CD4-positive, CD25-positive, alpha-beta regulatory T cell (primary cell): ENCODE results near the gene CCS. TPM values are rescaled to one million over a fixed set of nuclear protein-coding genes. Genes with fewer than 3 reads are reported as not detected.

Experiments used
- ATAC-seq, 2 donors: fragments of 150-1000 bp; cut with Tn5 transposase; one replicate each; pipeline ENCODE4 v1.10.0; 2021; ENCODE audit warnings: low read depth in 2 of 2, moderate number of reproducible peaks in 2 of 2, moderate library complexity in 1 of 2
- DNase-seq, 3 donors: peaks; one replicate each; pipeline versions ENCODE4 v3.0.0 to v3.0.0-alpha.2; 2012 to 2022; ENCODE audit warnings: mixed read lengths in 1 of 3
- H3K27ac ChIP-seq: one replicate; pipeline ENCODE4 v1.7.0; 2013; ENCODE audit warnings: mild to moderate bottlenecking, low read length; ENCODE audit not compliant: insufficient read depth, poor library complexity, severe bottlenecking
- H3K27me3 ChIP-seq: one replicate; pipeline ENCODE4 v1.7.0; 2013; ENCODE audit warnings: low read length; ENCODE audit not compliant: control insufficient read depth, insufficient read depth
- H3K36me3 ChIP-seq: one replicate; pipeline ENCODE4 v1.7.0; 2013; ENCODE audit warnings: mild to moderate bottlenecking, low read length, moderate library complexity; ENCODE audit not compliant: control insufficient read depth, insufficient read depth
- H3K4me1 ChIP-seq: 2 replicates; pipeline ENCODE4 v1.7.0; 2013; ENCODE audit warnings: mild to moderate bottlenecking, low read length; ENCODE audit not compliant: insufficient read depth, control insufficient read depth, poor library complexity, severe bottlenecking
- H3K4me3 ChIP-seq: one replicate; pipeline ENCODE4 v1.7.0; 2013; ENCODE audit warnings: low read depth, mild to moderate bottlenecking, low read length, moderate library complexity
- H3K9me3 ChIP-seq, 2 experiments: 1 replicate in 1 of 2; 2 replicates in 1 of 2; pipeline ENCODE4 v1.7.0; 2013; ENCODE audit warnings: low read length in 2 of 2, mild to moderate bottlenecking in 1 of 2, moderate library complexity in 1 of 2; ENCODE audit not compliant: control insufficient read depth in 2 of 2
- H3K27ac Mint-ChIP-seq, 3 donors: one replicate each; pipeline ENCODE4 v1.8.0; 2020 to 2022; ENCODE audit warnings: mild to moderate bottlenecking in 3 of 3, mixed read lengths in 3 of 3, moderate library complexity in 2 of 3
- H3K27me3 Mint-ChIP-seq: one replicate; pipeline ENCODE4 v1.8.0; 2022; ENCODE audit warnings: mild to moderate bottlenecking, mixed read lengths
- H3K36me3 Mint-ChIP-seq: one replicate; pipeline ENCODE4 v1.8.0; 2020; ENCODE audit warnings: mixed read lengths
- H3K4me1 Mint-ChIP-seq, 4 donors: one replicate each; pipeline ENCODE4 v1.8.0; 2020 to 2022; ENCODE audit warnings: mixed read lengths in 4 of 4, mild to moderate bottlenecking in 1 of 4
- H3K4me3 Mint-ChIP-seq, 4 donors: one replicate each; pipeline ENCODE4 v1.8.0; 2020 to 2022; ENCODE audit warnings: mild to moderate bottlenecking in 4 of 4, mixed read lengths in 4 of 4, moderate library complexity in 3 of 4
- H3K9me3 Mint-ChIP-seq, 7 donors: one replicate each; pipeline ENCODE4 v1.8.0; 2020 to 2022; ENCODE audit warnings: mixed read lengths in 7 of 7, mild to moderate bottlenecking in 3 of 7, moderate library complexity in 2 of 7
- polyA plus RNA-seq, 4 donors: library from polyadenylated mRNA; unstranded; fragments of 300-500 nt; fragmentation: Illumina TruSeq; gene quantifications; one replicate each; pipeline ENCODE4 v1.2.3, GENCODE V29; 2021
- total RNA-seq: library from RNA; stranded (reverse); gene quantifications from one replicate; pipeline ENCODE4 v1.2.3, GENCODE V29; 2022

Gene CCS
- total and polyA plus RNA-seq, 5 donors from 2014 or later, result 31.0 to 37.8 (median 34.2) TPM

DNA sequence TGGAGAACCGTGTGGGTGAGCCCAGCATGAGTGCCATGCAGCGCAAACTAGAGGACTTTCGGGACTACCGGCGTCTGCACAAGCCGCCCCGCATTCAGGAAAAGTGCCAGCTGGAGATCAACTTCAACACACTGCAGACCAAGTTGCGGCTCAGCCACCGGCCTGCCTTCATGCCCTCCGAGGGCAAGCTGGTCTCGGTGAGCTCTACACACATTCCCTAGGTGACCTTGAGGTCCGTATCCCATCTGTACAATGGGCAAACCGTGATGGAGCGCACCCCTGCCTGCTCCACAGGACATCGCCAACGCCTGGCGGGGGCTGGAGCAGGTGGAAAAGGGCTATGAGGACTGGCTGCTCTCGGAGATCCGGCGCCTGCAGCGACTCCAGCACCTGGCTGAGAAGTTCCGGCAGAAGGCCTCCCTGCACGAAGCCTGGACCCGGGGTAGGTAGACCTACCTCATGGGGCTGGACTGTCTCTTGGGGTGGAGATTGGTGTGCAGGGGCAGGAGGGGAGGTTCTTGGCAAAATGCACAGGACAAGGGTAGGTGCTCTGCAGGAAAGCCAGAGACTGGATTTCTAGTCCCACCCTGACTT, 35.2 kb upstream of the CCS start:
- DNase-seq (no peak), ATAC-seq (no peak)
- Mint-ChIP-seq H3K4me3 (no peak overlapping the region), H3K4me1 (peaks cover 0 to 8% (median 2%) of the 10 kb centered on the region in 4 donors), H3K27me3 (no peaks in the 10 kb centered on the region), H3K27ac (no peak overlapping the region), H3K36me3 (no peaks in the 10 kb centered on the region), H3K9me3 (peaks cover 0 to 1% (median 0%) of the 10 kb centered on the region in 7 donors)
- Histone ChIP-seq H3K27me3 (peaks cover 2% of the 10 kb centered on the region), H3K27ac (no peak overlapping the region), H3K36me3 (no peaks in the 10 kb centered on the region), H3K4me1 (peaks cover 6% of the 10 kb centered on the region), H3K9me3 (no peaks in the 10 kb centered on the region), H3K4me3 (no peak overlapping the region)

DNA sequence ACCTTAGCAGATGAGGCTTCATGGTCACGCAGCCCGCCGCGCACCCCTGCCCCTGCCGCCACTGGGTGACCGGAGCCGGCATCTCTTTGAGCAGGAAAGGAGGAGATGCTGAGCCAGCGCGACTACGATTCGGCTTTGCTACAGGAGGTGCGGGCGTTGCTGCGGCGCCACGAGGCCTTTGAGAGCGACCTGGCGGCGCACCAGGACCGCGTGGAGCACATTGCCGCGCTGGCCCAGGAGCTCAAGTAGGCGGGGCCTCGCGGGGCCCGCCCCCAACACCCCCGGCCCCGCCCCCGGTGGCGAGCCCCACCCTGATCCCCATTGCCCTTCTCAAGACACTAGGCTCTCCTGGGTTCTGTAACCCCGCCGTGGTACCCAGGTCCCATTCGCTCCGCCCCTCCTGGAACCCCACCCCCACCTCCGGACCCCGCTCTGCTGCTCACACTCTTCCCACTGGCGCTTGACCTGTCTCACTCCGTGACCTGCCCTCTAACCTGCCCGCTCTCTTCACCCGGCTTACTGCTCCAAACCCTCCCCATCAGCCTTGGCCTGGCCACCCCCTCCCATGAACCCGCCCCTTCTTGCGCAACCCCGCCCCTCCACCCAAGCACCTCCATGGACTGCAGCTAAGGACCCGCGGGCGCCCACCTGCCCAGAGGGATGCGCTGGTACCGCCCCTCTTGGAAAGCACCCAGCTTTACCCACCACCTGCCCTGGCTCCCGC, 33.7 kb upstream of the CCS start:
- H3K4me3 Mint-ChIP-seq, result peak overlapping the region in 1 of 4 donors; percentile 56
- Histone ChIP-seq H3K27ac (no peak overlapping the region), H3K4me1 (peaks cover 6% of the 10 kb centered on the region), H3K27me3 (peaks cover 2% of the 10 kb centered on the region), H3K36me3 (no peaks in the 10 kb centered on the region), H3K9me3 (no peaks in the 10 kb centered on the region), H3K4me3 (no peak overlapping the region)
- no peak overlapping the region for H3K27ac Mint-ChIP-seq
- no peaks in the 10 kb centered on the region for H3K36me3 Mint-ChIP-seq
- H3K9me3 Mint-ChIP-seq, result peaks cover 0 to 1% (median 0%) of the 10 kb centered on the region in 7 donors
- DNase-seq (peak in 2 of 3 donors; percentile 19 to 37), ATAC-seq (peak; percentile 17 to 55)
- H3K4me1 Mint-ChIP-seq, result peaks cover 0 to 8% (median 2%) of the 10 kb centered on the region in 4 donors
- H3K27me3 Mint-ChIP-seq, result no peaks in the 10 kb centered on the region

- peak overlapping the region in 1 of 4 donors; percentile 18 for H3K4me3 Mint-ChIP-seq
- peaks cover 0 to under 1% (median 0%) of the 10 kb centered on the region in 7 donors for H3K9me3 Mint-ChIP-seq
- H3K27ac ChIP-seq, result no peak overlapping the region
- H3K27me3 ChIP-seq, result peaks cover 2% of the 10 kb centered on the region
- ATAC-seq, result no peak
- no peaks in the 10 kb centered on the region for H3K36me3 ChIP-seq
- H3K36me3 Mint-ChIP-seq, result no peaks in the 10 kb centered on the region
- peaks cover 0 to 8% (median 2%) of the 10 kb centered on the region in 4 donors for H3K4me1 Mint-ChIP-seq
- H3K4me3 ChIP-seq, result no peak overlapping the region
- no peaks in the 10 kb centered on the region for H3K27me3 Mint-ChIP-seq
- H3K27ac Mint-ChIP-seq, result no peak overlapping the region
- no peaks in the 10 kb centered on the region for H3K9me3 ChIP-seq
- H3K4me1 ChIP-seq, result peaks cover 6% of the 10 kb centered on the region
- DNase-seq, result no peak
Measured at GRCh38 chr11:66559866-66560676, 32.9 kb upstream of the CCS start.

- no peaks in the 10 kb centered on the region for H3K9me3 ChIP-seq
- peaks cover 2% of the 10 kb centered on the region for H3K27me3 ChIP-seq
- DNase-seq, result no peak
- Mint-ChIP-seq H3K27me3 (peaks cover 5% of the 10 kb centered on the region), H3K9me3 (peaks cover 0 to 2% (median 0%) of the 10 kb centered on the region in 7 donors), H3K27ac (no peak overlapping the region), H3K36me3 (no peaks in the 10 kb centered on the region), H3K4me3 (no peak overlapping the region), H3K4me1 (peaks cover 0 to 11% (median 2%) of the 10 kb centered on the region in 4 donors)
- peaks cover 6% of the 10 kb centered on the region for H3K4me1 ChIP-seq
- no peak for ATAC-seq
- no peaks in the 10 kb centered on the region for H3K36me3 ChIP-seq
- no peak overlapping the region for H3K27ac ChIP-seq
- no peak overlapping the region for H3K4me3 ChIP-seq
Measured at GRCh38 chr11:66561178-66561974, 31.6 kb upstream of the CCS start.

GRCh38 chr11:66561975-66562248, 31.1 kb upstream of the CCS start:
- no peak for ATAC-seq
- no peak for DNase-seq
- Histone ChIP-seq H3K27me3 (peaks cover 2% of the 10 kb centered on the region), H3K27ac (no peak overlapping the region), H3K9me3 (no peaks in the 10 kb centered on the region), H3K36me3 (no peaks in the 10 kb centered on the region), H3K4me3 (no peak overlapping the region), H3K4me1 (peaks cover 6% of the 10 kb centered on the region)
- H3K27me3 Mint-ChIP-seq, result peaks cover 6% of the 10 kb centered on the region
- peaks cover 0 to 12% (median 2%) of the 10 kb centered on the region in 4 donors for H3K4me1 Mint-ChIP-seq
- no peak overlapping the region for H3K27ac Mint-ChIP-seq
- peaks cover 0 to 2% (median 0%) of the 10 kb centered on the region in 7 donors for H3K9me3 Mint-ChIP-seq
- no peaks in the 10 kb centered on the region for H3K36me3 Mint-ChIP-seq
- no peak overlapping the region for H3K4me3 Mint-ChIP-seq

DNA sequence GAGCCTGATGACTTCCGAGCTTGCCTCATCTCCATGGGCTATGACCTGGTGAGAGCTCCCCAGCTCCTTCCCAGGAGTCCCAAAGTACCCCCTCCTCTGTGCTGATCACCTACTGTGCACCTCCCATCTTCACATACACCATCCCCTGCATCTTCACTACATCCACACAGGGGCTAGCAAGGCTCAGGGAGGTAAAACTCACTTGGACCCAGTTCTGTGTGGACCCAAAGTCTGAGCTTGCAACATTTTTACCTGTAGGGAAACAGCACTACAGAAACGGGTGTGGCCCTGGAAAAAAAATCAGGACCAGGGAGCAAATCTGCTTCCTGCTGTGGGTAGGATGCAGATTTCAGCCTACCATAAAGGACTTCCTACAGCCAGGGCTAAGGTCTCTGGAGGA, 30.7 kb upstream of the CCS start:
- Histone ChIP-seq H3K36me3 (no peaks in the 10 kb centered on the region), H3K27me3 (no peaks in the 10 kb centered on the region), H3K4me1 (peaks cover 6% of the 10 kb centered on the region), H3K27ac (no peak overlapping the region), H3K4me3 (no peak overlapping the region), H3K9me3 (no peaks in the 10 kb centered on the region)
- H3K27ac Mint-ChIP-seq, result no peak overlapping the region
- no peak overlapping the region for H3K4me3 Mint-ChIP-seq
- H3K27me3 Mint-ChIP-seq, result peaks cover 6% of the 10 kb centered on the region
- no peak for DNase-seq
- no peaks in the 10 kb centered on the region for H3K36me3 Mint-ChIP-seq
- peaks cover 0 to 15% (median 3%) of the 10 kb centered on the region in 4 donors for H3K4me1 Mint-ChIP-seq
- H3K9me3 Mint-ChIP-seq, result peaks cover 0 to 2% (median 0%) of the 10 kb centered on the region in 7 donors
- ATAC-seq, result no peak

DNA sequence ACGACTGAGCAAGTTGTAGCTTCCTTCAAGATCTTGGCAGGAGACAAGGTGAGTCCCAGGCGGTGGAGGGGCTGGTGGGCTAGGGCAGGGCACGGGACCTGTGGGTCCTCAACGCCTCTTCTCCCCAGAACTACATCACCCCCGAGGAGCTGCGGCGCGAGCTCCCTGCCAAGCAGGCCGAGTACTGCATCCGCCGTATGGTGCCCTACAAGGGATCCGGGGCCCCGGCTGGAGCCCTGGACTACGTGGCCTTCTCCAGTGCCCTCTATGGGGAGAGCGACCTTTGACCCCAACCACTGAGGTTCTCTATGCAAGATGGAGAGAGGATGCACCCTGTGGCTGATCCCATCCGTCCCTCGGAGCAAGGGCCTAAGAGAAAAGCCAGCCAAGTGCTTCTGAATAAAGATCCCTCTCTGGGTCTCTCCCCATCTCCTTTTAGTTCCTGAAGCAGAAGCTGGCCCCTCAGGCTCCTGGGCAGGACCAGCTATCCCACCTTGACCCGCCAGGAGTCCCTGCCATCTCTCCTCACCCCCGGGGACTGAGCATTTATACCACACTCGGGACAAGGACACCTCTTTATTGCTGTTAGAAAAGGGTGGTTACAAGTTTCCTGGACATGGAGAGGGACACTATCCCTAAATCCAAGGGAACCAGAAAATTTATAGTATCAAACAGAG, 29.9 kb upstream of the CCS start:
- no peak overlapping the region for H3K27ac Mint-ChIP-seq
- no peak for ATAC-seq

More for the DNA sequence above, 29.9 kb upstream of the CCS start:
- H3K36me3 Mint-ChIP-seq, result no peaks in the 10 kb centered on the region
- H3K27me3 ChIP-seq, result no peaks in the 10 kb centered on the region
- peaks cover 13% of the 10 kb centered on the region for H3K4me1 ChIP-seq
- peaks cover 0 to 2% (median 0%) of the 10 kb centered on the region in 7 donors for H3K9me3 Mint-ChIP-seq
- H3K27ac ChIP-seq, result no peak overlapping the region
- H3K27me3 Mint-ChIP-seq, result peaks cover 6% of the 10 kb centered on the region
- H3K4me1 Mint-ChIP-seq, result peaks cover 0 to 17% (median 4%) of the 10 kb centered on the region in 4 donors
- no peak for DNase-seq
- H3K9me3 ChIP-seq, result no peaks in the 10 kb centered on the region
- H3K36me3 ChIP-seq, result no peaks in the 10 kb centered on the region
- H3K4me3 Mint-ChIP-seq, result no peak overlapping the region
- H3K4me3 ChIP-seq, result no peak overlapping the region
